Neural cell (in vitro differentiated cells): ENCODE measurements around the gene SHISA9. TPM values are rescaled to one million over a fixed set of nuclear protein-coding genes. Genes with fewer than 3 reads are reported as not detected.

Experiments used
- H2AFZ ChIP-seq: fragments of 200-600, 300-800 bp; sonication (generic), shearing (Covaris generic); 2 replicates; pipeline ENCODE4 v1.6.0; 2014; ENCODE audit warnings: low read depth, mild to moderate bottlenecking, antibody characterized with exemption, low read length, moderate library complexity
- H3F3A ChIP-seq: fragments of 200-600 bp; shearing (Covaris generic); 2 replicates; pipeline ENCODE4 v1.6.1; 2016; ENCODE audit warnings: mild to moderate bottlenecking, moderate library complexity, mixed read lengths, antibody characterized with exemption, low read length; ENCODE audit not compliant: insufficient read depth, poor library complexity, severe bottlenecking
- H3K27ac ChIP-seq: fragments of 200-600, 300-800 bp; sonication (generic), shearing (Covaris generic); 2 replicates; pipeline ENCODE4 v1.5.1; 2014; ENCODE audit warnings: mild to moderate bottlenecking, low read length, moderate library complexity
- H3K27me3 ChIP-seq: fragments of 300-800, 200-600 bp; sonication (generic), shearing (Covaris generic); 2 replicates; pipeline ENCODE4 v1.6.0; 2014; ENCODE audit warnings: mild to moderate bottlenecking, low read depth, low read length, moderate library complexity; ENCODE audit not compliant: insufficient read depth
- H3K36me3 ChIP-seq: fragments of 300-800, 200-600 bp; sonication (generic), shearing (Covaris generic); 2 replicates; pipeline ENCODE4 v1.5.1; 2014; ENCODE audit warnings: mild to moderate bottlenecking, antibody characterized with exemption, low read length, moderate library complexity; ENCODE audit not compliant: insufficient read depth
- H3K4me2 ChIP-seq: fragments of 300-800, 200-600 bp; sonication (generic), shearing (Covaris generic); 2 replicates; pipeline ENCODE4 v1.6.0; 2014; ENCODE audit warnings: mild to moderate bottlenecking, low read length
- H3K4me3 ChIP-seq: fragments of 300-800, 200-600 bp; sonication (generic), shearing (Covaris generic); 2 replicates; pipeline ENCODE4 v1.5.1; 2014; ENCODE audit warnings: mild to moderate bottlenecking, low read length, moderate library complexity
- H3K79me2 ChIP-seq: fragments of 200-600 bp; shearing (Covaris generic); replicated peaks from 2 replicates; pipeline ENCODE4 v1.6.0; 2014; ENCODE audit warnings: mild to moderate bottlenecking, low read length, moderate library complexity; ENCODE audit not compliant: insufficient read depth
- H3K9ac ChIP-seq: fragments of 300-800, 200-600 bp; sonication (generic), shearing (Covaris generic); 2 replicates; pipeline ENCODE4 v1.6.1; 2016; ENCODE audit warnings: mild to moderate bottlenecking, low read length, mixed read lengths
- H3K9me2 ChIP-seq: fragments of 200-600 bp; shearing (Covaris generic); 2 replicates; pipeline ENCODE4 v1.6.1; 2016; ENCODE audit warnings: mild to moderate bottlenecking, low read length, mixed read lengths; ENCODE audit not compliant: insufficient read depth
- H3K9me3 ChIP-seq: fragments of 200-600, 300-800 bp; sonication (generic), shearing (Covaris generic); 2 replicates; pipeline ENCODE4 v1.6.1; 2016; ENCODE audit warnings: mild to moderate bottlenecking, mixed run types, low read length, moderate library complexity, mixed read lengths
- H4K20me1 ChIP-seq: fragments of 200-600 bp; shearing (Covaris generic); 2 replicates; pipeline ENCODE4 v1.6.1; 2016; ENCODE audit warnings: mild to moderate bottlenecking, mixed run types; ENCODE audit not compliant: insufficient read depth
- CTCF ChIP-seq: fragments of 450-650 bp; IDR thresholded peaks from 2 replicates; pipeline ENCODE4 v1.5.1; 2014; ENCODE audit warnings: antibody characterized with exemption, mild to moderate bottlenecking, moderate library complexity; ENCODE audit not compliant: poor library complexity, severe bottlenecking
- EP300 ChIP-seq: fragments of 450-650 bp; conservative IDR thresholded peaks from 2 replicates; pipeline ENCODE4 v1.6.1; 2014; ENCODE audit warnings: antibody characterized with exemption, mild to moderate bottlenecking, moderate library complexity; ENCODE audit not compliant: poor library complexity, severe bottlenecking
- EZH2 ChIP-seq: fragments of 200-600, 300-800 bp; shearing (Covaris generic), sonication (generic); IDR thresholded peaks from 2 replicates; pipeline ENCODE4 v1.6.1; 2014; ENCODE audit warnings: antibody characterized with exemption, low read length, borderline replicate concordance, mild to moderate bottlenecking; ENCODE audit not compliant: insufficient read depth, poor library complexity, severe bottlenecking
- MXI1 ChIP-seq: fragments of 450-650 bp; conservative IDR thresholded peaks from 2 replicates; pipeline ENCODE4 v1.6.1; 2014; ENCODE audit warnings: antibody characterized with exemption, mild to moderate bottlenecking; ENCODE audit not compliant: poor library complexity, severe bottlenecking
- POLR2AphosphoS5 ChIP-seq: IDR thresholded peaks from 2 replicates; pipeline ENCODE4 v1.6.1; 2012
- RAD21 ChIP-seq: fragments of 450-650 bp; conservative IDR thresholded peaks from 2 replicates; pipeline ENCODE4 v1.6.1; 2014; ENCODE audit warnings: antibody characterized with exemption, mild to moderate bottlenecking, moderate library complexity
- REST ChIP-seq: IDR thresholded peaks from 2 replicates; pipeline ENCODE4 v1.6.1; 2012; ENCODE audit warnings: borderline replicate concordance
- SMC3 ChIP-seq: fragments of 450-650 bp; conservative IDR thresholded peaks from 2 replicates; pipeline ENCODE4 v1.6.1; 2014; ENCODE audit warnings: antibody characterized with exemption, mild to moderate bottlenecking, moderate library complexity; ENCODE audit not compliant: poor library complexity
- TAF1 ChIP-seq: IDR thresholded peaks from 2 replicates; pipeline ENCODE4 v1.6.1; 2012; ENCODE audit warnings: low read depth
- polyA plus RNA-seq: library from polyadenylated mRNA; depleted of rRNA; stranded (reverse); fragments of >200 nt; gene quantifications from 2 replicates; pipeline ENCODE4 v1.2.3, GENCODE V29; 2014

The SHISA9 gene
- polyA plus RNA-seq, 1 donor from 2014 or later: 2.0 TPM

DNA sequence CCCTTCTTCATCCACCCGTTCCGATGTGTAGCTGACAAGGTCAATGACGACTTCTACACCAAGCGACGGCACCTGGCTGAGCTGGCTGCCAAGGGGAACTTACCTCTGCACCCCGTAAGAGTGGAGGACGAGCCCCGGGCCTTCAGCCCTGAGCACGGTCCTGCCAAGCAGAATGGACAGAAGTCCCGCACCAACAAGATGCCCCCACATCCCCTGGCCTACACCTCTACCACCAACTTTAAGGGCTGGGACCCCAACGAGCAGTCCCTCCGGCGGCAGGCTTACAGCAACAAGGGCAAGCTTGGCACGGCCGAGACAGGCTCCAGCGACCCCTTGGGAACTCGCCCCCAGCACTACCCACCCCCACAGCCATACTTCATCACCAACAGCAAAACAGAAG lies 333.6 kb downstream of the SHISA9 start:
- Histone ChIP-seq H3K79me2 (no peaks in the 10 kb centered on the region), H3K27me3 (no peaks in the 10 kb centered on the region), H3K4me3 (no peak overlapping the region), H3F3A (no peaks in the 10 kb centered on the region), H3K9me2 (no peaks in the 10 kb centered on the region), H3K36me3 (no peaks in the 10 kb centered on the region), H2AFZ (no peak overlapping the region), H4K20me1 (no peaks in the 10 kb centered on the region), H3K9me3 (no peaks in the 10 kb centered on the region), H3K27ac (no peak overlapping the region), H3K4me2 (no peak overlapping the region), H3K9ac (no peak overlapping the region)
- TF ChIP-seq TAF1: no peak
- TF ChIP-seq MXI1: no peak
- no peak for TF ChIP-seq CTCF
- no peak for TF ChIP-seq RAD21
- no peak for TF ChIP-seq POLR2AphosphoS5
- no peak for TF ChIP-seq REST
- no peak for TF ChIP-seq EZH2
- TF ChIP-seq EP300: no peak
- no peak for TF ChIP-seq SMC3

GRCh38 chr16:13236308-13236707 lies 334.9 kb downstream of the SHISA9 start:
- Histone ChIP-seq H3K4me2 (no peak overlapping the region), H3K9ac (no peak overlapping the region), H3F3A (no peaks in the 10 kb centered on the region), H2AFZ (no peak overlapping the region), H3K36me3 (no peaks in the 10 kb centered on the region), H3K9me2 (no peaks in the 10 kb centered on the region), H4K20me1 (no peaks in the 10 kb centered on the region), H3K27me3 (no peaks in the 10 kb centered on the region), H3K79me2 (no peaks in the 10 kb centered on the region), H3K27ac (no peak overlapping the region), H3K4me3 (no peak overlapping the region), H3K9me3 (no peaks in the 10 kb centered on the region)
- TF ChIP-seq REST: no peak
- no peak for TF ChIP-seq EZH2
